ENCODE data around the gene VPS9D1. TPM values are rescaled to one million over a fixed set of nuclear protein-coding genes. Genes with fewer than 3 reads are reported as not detected.
"Not testable (repeated sequence)": the region's sequence is repeated elsewhere in the genome, so short reads cannot be mapped to it uniquely, and the experiment has no call there.

VPS9D1 gene
- total RNA-seq, 1 donor from 2014 or later: 17.9 TPM

DNA sequence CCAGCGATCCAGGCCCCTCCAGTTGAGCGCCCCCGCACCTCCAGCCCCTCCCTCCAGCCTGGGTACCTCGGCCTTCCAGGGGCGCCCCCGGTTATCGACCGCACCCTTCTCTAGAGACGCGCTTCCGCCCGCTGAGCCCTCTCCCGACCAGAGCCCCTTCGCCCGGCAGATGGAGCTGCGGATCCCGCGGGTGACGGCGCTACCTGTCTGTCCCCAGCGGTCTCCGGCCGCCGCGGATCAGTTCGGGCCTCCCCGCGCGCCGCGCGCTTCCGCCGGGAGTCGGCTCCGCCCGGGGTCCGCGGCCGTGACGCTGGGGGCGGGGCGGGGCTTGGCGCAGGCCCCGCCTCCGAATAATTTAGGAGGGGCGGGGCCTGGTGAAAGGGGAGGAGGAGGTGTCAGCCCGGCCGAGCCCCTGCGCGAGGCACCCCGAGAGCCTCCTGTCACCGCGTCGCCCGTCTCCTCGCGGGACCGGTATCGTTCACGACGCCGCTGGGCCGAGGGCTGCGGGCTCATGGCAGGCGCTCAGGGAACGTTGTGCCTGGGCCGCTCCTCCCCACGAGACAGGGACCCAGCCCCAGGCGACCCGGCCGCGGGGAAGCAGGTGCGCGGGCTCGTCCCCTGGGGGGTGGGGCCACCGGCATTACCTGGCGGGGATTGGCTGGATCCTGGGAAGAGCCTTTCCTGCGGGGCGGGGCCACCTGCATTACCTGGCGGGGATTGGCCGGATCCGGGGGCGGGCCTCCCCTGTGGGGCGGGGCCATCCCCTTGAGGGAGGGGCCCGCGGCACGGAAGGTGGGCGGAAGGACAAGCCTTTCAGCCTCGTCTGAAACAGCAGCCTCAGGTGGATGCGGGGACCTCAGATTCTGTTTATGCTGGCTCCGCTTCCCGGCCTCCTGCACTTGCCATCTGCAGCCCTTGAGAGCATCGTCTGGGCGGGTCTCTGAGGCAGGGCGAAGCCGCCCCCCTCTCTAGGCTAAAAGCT, 19.0 kb downstream of the VPS9D1 start, which contains the start of gene SPATA2L:
Gene SPATA2L (minus strand): TSS at position 281 of the 982 bp plus-strand sequence. CDS start 473 bp downstream, outside the sequence.
- peak within 1 kb of the TSS; percentile 72 for H3K4me3 Mint-ChIP-seq (ENCODE audit: low read depth)
- peak within 1 kb of the TSS; percentile 90 for H3K27ac Mint-ChIP-seq
- no peaks in the 10 kb centered on the region for H3K9me3 Mint-ChIP-seq (ENCODE audit: low read depth)
- H3K36me3 Mint-ChIP-seq (ENCODE audit: insufficient read depth): peaks cover 2% of the 10 kb centered on the region
- H3K4me1 Mint-ChIP-seq (ENCODE audit: low read depth): peaks cover 6% of the 10 kb centered on the region
- peak; percentile 95 for DNase-seq (ENCODE audit: low spot score, unreplicated experiment)
- TF ChIP-seq, protein P1, sequence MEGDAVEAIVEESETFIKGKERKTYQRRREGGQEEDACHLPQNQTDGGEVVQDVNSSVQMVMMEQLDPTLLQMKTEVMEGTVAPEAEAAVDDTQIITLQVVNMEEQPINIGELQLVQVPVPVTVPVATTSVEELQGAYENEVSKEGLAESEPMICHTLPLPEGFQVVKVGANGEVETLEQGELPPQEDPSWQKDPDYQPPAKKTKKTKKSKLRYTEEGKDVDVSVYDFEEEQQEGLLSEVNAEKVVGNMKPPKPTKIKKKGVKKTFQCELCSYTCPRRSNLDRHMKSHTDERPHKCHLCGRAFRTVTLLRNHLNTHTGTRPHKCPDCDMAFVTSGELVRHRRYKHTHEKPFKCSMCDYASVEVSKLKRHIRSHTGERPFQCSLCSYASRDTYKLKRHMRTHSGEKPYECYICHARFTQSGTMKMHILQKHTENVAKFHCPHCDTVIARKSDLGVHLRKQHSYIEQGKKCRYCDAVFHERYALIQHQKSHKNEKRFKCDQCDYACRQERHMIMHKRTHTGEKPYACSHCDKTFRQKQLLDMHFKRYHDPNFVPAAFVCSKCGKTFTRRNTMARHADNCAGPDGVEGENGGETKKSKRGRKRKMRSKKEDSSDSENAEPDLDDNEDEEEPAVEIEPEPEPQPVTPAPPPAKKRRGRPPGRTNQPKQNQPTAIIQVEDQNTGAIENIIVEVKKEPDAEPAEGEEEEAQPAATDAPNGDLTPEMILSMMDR (IDR thresholded peaks at IDR 0.05; ENCODE audit: unreplicated experiment): peak; percentile 35
- H3K27me3 Mint-ChIP-seq: peaks cover 6% of the 10 kb centered on the region

DNA sequence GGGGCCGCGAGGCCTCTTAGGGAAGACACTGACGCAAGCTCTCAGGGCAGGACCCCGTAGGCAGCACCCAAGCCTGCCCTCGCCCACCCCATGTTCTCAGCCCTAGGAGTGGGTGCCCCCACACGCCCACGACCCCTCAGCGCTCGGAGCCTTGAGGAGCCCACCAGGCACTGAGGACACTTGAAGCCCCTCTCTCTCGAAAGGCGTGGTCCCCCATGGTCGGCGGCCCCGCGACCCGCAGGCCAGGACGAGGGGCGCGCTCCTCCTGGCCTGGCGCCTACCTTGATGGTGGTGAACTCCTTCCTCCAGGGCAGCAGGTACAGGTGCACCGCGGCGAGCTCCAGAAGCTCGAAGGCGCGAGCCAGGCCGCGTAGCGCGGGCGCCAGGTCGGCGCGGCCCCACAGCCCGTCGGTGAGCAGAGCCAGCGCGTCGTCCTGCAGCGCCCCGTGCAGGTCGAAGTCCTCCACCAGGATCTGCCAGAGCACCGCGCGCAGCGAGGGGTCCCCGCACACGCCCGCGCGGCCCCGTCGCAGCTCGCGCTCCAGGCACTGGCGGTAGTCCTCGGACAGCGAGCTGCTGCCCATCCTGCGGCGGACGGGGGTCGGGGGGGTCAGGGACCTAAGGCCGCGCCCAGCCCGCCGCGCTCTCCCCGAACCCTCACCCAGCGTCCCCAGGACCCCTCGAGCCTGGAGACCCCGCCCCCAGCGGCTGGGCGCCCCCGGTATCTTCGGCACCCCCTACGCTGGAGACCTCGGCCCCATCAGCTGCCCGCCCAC, 19.9 kb downstream of the VPS9D1 start:
- no peak for DNase-seq (ENCODE audit: low spot score, unreplicated experiment)
- Mint-ChIP-seq H3K4me3 (ENCODE audit: low read depth) (peak overlapping the region; percentile 72), H3K9me3 (ENCODE audit: low read depth) (no peaks in the 10 kb centered on the region), H3K27ac (peak overlapping the region; percentile 90), H3K27me3 (peaks cover 5% of the 10 kb centered on the region), H3K36me3 (ENCODE audit: insufficient read depth) (peaks cover 2% of the 10 kb centered on the region), H3K4me1 (ENCODE audit: low read depth) (peaks cover 6% of the 10 kb centered on the region)
- TF ChIP-seq, protein P1 (IDR thresholded peaks at IDR 0.05; ENCODE audit: unreplicated experiment): peak; percentile 34

DNA sequence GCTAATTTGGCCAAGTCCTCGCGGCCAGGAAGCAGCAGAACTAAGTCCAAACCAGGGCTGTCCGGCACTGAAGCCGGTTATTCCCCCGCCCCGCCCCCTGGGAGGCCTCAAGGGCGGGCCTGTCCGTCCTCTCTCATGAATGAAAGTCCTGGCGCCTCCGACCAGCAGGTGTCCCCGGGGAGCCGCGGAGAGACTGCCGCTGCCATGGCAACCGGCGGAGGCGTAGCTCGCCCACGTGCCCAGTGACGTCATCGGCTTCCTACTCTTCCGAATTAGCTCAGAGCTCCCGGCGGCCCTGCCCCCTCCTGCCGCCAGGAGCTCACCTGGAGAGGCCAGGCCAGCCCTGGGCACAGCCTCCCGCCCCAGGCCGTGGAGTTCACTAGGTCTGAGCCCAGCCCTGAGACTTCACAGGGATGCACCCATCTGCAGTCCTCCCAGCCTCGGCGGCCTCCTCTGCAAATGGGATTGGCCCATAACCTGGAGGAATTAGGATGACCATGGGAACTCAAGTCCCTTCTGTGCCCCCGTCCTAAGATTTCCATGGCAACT, 20.5 kb downstream of the VPS9D1 start:
- H3K27ac Mint-ChIP-seq: peak overlapping the region; percentile 87

DNA sequence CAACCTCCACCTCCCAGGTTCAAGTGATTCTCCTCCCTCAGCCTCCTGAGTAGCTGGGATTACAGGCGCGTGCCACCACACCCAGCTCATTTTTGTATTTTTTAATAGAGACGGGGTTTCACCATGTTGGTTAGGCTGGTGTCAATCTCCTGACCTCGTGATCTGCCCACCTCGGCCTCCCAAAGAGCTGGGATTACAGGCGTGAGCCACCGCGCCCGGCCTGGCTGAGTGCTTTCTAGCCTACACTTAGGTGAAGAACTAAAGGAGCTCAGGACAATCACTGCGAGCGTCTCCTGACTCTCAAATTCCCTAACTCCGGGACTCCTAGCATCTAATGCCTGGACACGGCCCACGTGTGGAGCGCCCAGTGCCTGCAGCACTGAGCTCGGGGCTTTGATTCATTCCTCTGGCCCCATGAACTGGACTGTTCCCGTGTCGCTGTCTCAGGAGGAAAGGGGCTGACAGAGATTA, 21.0 kb downstream of the VPS9D1 start:
- Mint-ChIP-seq H3K27ac (peak overlapping the region; percentile 73), H3K4me3 (ENCODE audit: low read depth) (peak overlapping the region; percentile 72)
- H3K36me3 Mint-ChIP-seq (ENCODE audit: insufficient read depth); H3K9me3 Mint-ChIP-seq (ENCODE audit: low read depth); DNase-seq (ENCODE audit: low spot score, unreplicated experiment); H3K27me3 Mint-ChIP-seq; H3K4me1 Mint-ChIP-seq (ENCODE audit: low read depth): not testable (repeated sequence)

More for the DNA sequence above, 20.5 kb downstream of the VPS9D1 start:
- peak; percentile 98 for DNase-seq (ENCODE audit: low spot score, unreplicated experiment)
- Mint-ChIP-seq H3K36me3 (ENCODE audit: insufficient read depth) (peaks cover 2% of the 10 kb centered on the region), H3K4me1 (ENCODE audit: low read depth) (peaks cover 5% of the 10 kb centered on the region), H3K27me3 (peaks cover 3% of the 10 kb centered on the region), H3K4me3 (ENCODE audit: low read depth) (peak overlapping the region; percentile 72), H3K9me3 (ENCODE audit: low read depth) (no peaks in the 10 kb centered on the region)
- TF ChIP-seq, protein P1 (IDR thresholded peaks at IDR 0.05; ENCODE audit: unreplicated experiment): peak; percentile 83

DNA sequence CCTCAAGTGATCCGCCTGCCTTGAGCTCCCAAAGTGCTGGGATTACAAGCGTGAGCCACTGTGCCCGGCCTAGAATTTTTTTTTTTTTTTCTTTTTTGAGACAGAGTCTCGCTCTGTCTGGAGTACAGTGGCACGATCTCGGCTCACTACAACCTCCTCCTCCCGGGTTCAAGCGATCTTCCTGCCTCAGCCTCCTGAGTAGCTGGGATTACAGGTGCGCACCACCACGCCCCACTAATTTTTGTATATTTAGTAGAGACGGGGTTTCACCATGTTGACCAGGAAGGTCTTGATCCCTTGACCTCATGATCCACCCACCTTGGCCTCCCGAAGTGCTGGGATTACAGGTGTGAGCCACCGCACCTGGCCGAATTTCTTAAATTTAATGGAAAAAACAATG, 22.0 kb downstream of the VPS9D1 start:
- H3K36me3 Mint-ChIP-seq (ENCODE audit: insufficient read depth); H3K4me1 Mint-ChIP-seq (ENCODE audit: low read depth); DNase-seq (ENCODE audit: low spot score, unreplicated experiment); H3K4me3 Mint-ChIP-seq (ENCODE audit: low read depth); H3K9me3 Mint-ChIP-seq (ENCODE audit: low read depth); H3K27ac Mint-ChIP-seq; H3K27me3 Mint-ChIP-seq: not testable (repeated sequence)

Data from progenitor cell of endocrine pancreas (in vitro differentiated cells).